ENCODE results near the gene IFRD2. TPM values are rescaled to one million over a fixed set of nuclear protein-coding genes. Genes with fewer than 3 reads are reported as not detected.

Gene IFRD2
- total and polyA plus RNA-seq, 2 of the 8 experiments (the other 6 are each of a cell fraction or from before 2014, with no cell fraction given) = 76.7 to 88.8 TPM

DNA sequence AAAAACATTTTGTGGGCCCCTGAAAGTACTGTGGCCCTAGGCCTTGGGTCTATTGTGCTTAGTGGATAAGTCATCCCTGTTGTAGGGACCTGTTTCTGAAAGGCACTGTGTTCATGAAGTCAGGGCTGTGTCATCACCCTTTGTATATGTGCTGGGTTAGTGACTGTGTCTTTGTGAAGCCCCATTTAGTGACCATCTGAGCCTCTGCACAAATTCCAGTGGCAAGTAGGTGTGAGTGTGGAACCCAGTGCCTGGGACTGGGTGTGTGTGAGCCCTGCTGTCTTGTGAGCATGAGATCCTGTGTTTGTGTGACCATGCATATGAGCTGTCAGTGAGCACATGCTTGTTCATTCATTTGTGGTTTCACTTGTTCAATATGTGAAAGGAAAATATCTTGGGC, 12.4 kb upstream of the IFRD2 start (continued):
- no peak for TF ChIP-seq KDM4A (IDR thresholded peaks at IDR 0.05; ENCODE audit: low read depth, low read length, severe bottlenecking)

All from H1 (cell line).